Measurements from ENCODE around the gene MMADHC.

GRCh38 chr2:149543845-149544244, 43.7 kb downstream of the MMADHC start:
- TF ChIP-seq POLR2AphosphoS5 (IDR thresholded peaks at IDR 0.05; ENCODE audit: low read depth, low read length) (no peak), TAF1 (IDR thresholded peaks at IDR 0.05; ENCODE audit: borderline replicate concordance, insufficient read depth, low read length) (no peak), REST (IDR thresholded peaks at IDR 0.05; ENCODE audit: insufficient read depth in 1 of 2, low read depth in 2 of 2, low read length in 2 of 2) (no peak)
